T-helper 9 cell (primary cell): ENCODE measurements around the gene TAF1A.

ENCODE experiments used
- DNase-seq: peaks from one replicate; pipeline ENCODE4 v3.0.0-alpha.2; 2020

The TAF1A gene

DNA sequence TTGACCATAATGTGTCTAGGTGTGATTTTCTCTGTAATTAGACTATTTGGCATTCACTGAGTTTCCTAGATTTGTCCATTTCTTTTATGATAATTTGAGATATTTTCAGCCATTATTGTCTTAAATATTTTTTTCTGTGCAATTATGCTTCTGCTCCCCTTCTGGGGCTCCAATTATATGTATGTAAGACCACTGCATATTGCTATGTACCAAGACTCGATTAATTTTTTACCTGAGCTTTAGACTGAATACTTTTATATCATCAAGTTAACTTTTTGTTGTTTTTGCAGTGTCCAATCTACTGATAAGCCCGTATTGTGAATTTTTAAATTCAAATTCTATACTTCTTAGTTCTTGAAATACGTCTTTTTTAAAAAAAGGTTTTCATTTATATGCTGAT, 5.1 kb upstream of the TAF1A start:
- DNase-seq: no peak

DNA sequence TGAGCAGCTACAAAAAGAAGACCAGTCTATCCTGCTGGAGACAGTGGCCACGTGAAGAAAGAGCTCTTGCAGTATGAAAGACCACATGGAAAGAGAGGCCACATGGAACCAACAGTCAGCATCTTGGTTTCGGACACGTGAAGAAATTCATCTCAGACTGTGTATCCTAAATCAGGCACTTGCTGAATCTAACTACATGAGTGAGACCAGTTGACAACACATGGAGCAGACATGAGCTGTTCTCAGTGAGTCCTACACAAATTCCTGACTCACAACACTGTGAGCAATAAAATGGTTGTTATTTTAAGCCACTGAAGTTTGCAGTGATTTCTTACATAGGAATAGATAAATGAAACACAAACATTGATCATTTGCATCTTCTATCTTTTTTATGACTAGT, 2.4 kb upstream of the TAF1A start:
- DNase-seq: no peak

DNA sequence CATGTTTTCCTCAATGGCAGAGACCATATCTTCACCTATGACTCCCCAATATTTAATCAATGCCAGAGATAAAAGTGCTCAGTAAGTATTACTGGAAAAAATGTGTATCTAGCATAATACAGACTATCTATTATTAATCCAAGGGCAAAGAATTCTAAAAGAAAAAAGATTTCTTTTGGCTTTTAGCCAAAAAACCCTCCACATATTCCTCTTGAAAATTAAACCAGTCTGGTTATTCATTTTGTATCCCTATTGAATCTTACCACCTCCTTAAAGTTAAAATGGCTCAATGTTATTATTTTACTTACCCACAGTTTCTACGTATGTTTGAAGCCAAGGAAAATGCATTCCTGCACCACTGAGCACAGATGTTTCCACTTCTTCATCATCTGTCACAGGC, 1.6 kb downstream of the TAF1A start:
- no peak for DNase-seq

DNA sequence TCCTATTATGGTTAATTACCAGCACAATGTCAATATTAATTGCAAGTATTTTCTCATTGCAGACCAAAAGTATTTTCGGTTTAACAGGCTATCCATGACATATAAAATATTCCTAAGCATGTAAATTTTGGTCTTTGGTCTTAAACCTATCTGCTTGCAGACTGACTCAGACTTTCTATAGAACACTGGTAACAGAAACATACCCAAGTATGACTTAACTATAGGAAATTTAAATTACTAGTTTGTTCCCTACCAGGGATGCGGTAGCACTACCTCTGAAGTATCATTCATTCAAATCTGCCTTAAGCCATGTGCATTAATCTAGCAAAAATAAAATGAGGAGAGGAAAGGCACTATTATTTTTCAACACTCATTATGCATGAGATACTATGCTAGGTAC, 2.9 kb downstream of the TAF1A start:
- DNase-seq: no peak

DNA sequence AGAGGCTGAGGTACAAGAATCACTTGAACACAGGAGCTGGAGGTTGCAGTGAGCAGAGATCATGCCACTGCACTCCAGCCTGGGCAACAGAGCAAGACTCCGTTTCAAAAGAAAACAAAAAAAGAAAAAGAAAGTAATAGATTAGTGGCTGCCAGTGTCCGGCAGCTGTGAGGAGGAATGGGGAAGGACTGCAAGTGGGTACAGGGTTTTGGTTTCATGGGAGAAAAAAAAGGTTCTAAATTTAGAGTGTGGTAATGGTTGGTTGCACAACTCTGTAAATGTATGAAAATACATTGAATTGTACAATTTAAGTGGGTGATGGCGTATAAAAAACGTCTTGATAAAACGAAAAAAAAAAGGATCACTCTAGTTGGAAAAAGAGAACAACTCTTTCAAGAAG, 6.7 kb downstream of the TAF1A start:
- DNase-seq: no peak

DNA sequence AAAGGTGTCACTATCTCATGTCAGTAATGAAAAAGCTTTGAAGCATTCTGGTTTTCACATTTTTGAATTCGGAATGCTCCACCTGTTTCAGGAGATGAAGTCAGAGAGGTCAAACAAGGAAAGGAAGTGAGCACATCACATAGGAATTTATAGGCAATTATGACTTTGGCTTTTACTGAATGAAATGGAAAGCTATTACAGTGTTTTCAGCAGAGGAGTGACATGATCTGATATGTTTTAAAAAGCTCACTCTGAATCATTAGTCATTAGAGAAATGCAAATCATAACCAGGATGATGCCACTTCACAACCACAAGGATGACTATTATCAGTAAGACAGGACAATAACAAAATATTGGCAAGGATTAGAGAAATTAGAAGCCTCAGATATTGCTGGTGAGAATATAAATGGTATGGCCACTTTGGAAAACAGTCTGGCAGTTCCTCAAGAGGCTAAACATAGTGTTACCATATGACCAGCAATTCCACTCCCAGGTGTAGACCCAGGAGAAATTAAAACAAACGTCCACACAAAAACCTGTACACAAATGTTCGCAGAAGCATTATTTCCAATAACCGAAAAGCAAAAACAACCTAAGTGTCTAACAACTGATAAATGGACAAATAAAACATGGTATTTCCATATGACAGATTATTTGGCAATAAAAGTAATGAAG, 7.5 kb downstream of the TAF1A start:
- no peak for DNase-seq

DNA sequence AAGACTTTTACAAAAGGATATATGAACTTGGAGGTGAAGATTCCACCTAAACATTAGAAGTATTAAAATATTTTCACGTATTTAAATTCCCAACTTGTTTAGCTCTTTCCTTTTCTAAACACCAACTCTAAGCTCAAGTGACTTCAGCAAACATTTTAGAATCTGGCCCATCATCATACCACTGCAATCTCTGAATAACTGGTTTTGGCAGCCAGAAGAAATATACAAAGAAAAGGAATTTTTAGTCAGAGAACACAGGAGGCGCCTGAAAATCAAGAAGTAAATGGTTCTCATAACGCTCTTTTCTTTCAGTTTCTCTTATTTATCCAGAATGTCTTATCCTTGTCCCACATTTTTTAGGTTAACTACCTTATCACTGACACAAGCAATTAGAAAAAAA, 10.4 kb downstream of the TAF1A start:
- no peak for DNase-seq

DNA sequence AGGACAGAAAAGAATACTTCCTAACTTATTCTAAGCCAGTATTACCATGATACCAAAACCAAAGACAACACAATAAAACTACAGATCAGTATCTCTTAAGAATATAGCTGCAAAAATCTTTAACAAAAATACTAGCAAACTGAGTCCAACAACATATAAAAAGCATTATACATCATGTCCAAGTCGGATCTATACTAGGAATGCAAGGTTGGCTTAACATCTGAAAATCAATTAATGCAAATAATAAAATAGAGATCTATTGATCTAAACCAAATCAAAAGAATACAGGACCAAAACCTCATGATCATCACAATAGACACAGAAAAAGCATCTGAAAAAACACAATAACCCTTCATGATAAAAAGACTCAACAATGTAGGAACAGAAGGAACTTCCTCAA, 18.9 kb downstream of the TAF1A start:
- DNase-seq: no peak

DNA sequence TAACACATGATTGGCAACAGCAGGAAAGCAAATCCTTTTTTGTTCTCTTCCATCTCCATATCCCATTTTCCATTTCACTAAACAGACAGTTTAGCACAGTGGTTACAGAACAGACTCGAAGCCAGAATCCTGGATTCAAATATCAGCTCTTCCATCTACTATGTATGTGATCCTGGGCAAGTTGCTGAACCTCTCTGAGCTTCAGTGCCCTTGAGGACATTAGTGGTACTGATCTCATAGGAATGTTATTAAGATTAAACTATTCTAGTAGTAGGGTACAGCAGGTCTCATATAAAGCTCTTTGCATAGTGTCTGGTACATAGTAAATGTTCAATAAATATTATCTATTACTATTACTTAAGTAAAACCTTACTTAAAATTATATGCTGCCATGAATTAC, 28.1 kb downstream of the TAF1A start:
- no peak for DNase-seq

DNA sequence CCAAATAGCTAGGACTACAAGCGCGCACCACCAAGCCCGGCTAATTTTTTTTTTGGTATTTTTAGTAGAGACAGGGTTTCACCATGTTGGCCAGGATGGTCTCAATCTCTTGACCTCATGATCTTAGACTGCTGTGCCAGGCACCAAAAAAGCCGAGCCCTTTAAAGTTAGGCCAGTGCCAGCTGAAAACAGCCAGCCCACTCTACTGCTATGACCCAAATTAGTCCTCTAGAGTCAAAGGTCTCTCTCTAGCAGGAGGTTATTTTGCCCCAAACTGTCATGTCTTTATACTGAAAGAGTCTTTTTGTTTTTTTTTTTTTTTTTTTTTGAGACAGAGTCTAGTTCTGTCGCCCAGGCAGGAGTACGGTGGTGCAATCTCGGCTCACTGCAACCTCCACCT, 32.2 kb downstream of the TAF1A start:
- no peak for DNase-seq

DNA sequence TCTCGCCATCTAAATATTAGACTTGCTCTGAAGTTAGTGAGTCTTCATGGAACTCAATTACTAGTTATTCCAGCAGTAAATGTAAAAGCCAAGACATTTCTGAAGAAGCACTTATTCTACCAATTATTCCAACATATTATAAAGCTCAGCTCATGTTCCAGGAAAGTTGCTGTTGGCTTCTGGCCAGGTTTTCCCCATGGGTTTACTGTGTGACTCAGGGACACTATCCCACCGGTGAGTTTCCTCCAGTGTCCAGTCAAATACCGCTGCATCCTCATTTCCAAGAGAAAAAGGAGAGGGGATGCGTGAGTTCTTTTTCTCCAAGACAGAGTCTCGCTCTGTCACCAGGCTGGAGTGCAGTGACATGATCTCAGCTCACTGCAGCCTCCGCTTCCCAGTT, 32.6 kb downstream of the TAF1A start:
- no peak for DNase-seq

DNA sequence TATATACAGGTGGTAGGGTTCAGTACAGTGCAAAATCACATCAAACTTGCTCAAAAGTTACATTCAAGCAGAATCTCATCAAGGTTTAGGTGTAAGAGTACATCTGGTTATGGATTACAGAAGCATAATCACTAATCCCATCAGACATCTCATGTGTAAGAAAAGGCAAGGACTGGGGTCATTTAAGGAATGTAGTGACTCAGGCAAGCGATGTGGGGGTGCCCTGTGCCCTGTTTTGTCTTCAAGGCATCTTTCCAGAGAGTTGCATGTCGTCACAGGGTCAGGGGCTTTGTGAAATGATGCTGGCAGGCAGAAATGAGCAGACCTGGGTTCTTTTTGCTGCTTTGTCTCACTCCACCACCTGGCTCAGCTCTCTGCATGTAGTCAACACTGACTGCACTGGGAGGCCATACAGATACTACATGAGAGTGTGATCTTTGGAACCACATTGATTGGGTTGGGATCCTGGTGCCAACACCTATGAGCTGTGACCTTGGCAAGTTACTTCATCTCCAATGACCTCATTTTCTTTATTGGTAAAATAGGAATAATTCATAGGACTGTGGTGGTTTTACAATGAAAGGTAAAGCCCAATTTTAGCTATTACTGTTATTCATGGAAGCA, 33.6 kb downstream of the TAF1A start:
- no peak for DNase-seq

DNA sequence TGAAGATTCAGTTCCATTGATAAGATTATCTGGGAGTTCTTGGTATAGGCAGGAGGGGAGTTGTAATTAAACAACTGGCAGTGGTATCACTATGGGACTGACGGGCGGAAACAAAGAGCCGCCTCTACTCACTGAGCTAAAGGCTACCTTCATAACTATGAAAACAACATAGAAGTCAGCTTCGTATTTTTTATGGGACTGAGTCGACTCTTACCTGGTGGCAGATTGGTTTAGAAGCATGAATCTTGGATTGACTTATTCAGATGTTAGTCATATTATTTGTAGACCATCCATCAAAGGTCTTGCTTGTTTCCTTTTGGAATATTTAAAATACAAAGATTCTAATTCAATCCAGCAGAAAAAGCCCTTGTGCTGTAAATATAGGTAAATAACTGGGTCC, 35.6 kb downstream of the TAF1A start:
- DNase-seq: no peak

DNA sequence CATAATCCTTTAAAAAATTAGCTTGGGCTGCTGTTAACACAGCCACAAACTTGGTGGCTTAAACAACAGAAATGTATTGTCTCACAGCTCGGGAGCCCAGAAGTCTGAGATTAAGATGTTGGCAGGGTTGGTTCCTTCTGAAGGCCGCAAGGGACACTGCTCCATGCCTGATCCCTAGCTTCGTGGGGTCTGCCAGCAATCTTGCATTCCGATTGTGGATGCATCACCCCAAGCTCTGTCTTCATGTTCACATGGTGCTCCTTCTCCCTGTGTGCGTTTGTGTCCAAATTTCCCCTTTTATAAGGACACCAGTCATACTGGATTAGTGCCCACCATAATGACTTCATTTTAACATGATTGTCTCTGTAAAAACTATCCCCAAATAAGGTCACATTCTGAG, 36.9 kb downstream of the TAF1A start:
- DNase-seq: no peak

DNA sequence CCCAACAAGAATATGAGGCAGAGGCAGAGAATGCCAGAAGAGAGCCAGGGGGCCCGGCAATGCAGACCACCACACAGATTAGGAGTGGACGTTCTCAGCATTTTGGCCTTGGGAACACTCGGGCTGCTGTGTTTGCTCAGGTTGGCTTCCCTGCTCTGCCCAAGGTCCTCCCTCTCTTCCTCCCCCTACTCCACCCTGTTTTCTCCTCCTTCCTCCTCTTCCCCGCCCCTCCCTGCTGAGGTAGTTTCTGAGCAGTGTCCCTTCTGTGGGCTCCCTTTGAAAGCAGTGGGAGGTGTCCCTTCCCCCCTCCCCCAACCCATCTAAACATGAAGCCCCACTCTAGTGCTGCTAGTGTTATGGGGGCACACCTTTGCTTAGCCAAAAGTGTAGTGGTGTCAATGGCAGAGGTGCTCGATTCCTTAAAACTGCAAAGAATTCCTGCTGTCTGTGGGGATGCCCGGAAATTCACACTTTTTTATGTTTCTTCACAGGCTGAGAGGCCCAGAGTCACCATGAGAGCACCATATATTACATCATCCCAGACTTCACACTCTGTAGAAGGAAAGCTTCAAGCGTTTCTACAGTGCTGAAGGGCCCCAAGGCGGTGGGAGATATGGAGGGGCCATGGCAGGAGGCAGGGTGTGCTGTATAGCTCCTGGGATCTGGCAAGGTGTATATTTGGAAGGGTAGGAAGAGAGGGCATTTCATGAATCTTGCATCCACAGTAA, 41.6 kb downstream of the TAF1A start, which contains the start of gene HHIPL2:
Gene HHIPL2 (minus strand): TSS at position 161 of the 728 bp plus-strand sequence. CDS start 60 bp downstream, at position 101.
- DNase-seq: no peak

DNA sequence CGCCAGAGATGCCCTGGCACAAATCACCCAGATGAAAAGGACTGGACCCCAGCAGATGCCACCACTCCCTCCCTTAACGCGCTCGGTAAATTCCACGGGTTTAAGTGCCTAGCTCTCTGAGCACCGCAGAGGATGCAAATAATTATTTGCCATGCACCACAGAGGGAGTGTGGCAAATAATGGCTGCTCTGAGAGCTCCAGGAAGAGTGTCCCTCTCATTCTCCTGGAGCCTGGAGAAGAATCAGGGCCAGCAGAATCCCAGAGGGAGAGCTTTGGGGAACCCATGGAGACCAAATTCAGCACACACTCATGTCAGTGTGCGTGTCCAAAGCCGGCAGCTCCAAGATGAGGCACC, 42.5 kb downstream of the TAF1A start:
- DNase-seq: no peak

DNA sequence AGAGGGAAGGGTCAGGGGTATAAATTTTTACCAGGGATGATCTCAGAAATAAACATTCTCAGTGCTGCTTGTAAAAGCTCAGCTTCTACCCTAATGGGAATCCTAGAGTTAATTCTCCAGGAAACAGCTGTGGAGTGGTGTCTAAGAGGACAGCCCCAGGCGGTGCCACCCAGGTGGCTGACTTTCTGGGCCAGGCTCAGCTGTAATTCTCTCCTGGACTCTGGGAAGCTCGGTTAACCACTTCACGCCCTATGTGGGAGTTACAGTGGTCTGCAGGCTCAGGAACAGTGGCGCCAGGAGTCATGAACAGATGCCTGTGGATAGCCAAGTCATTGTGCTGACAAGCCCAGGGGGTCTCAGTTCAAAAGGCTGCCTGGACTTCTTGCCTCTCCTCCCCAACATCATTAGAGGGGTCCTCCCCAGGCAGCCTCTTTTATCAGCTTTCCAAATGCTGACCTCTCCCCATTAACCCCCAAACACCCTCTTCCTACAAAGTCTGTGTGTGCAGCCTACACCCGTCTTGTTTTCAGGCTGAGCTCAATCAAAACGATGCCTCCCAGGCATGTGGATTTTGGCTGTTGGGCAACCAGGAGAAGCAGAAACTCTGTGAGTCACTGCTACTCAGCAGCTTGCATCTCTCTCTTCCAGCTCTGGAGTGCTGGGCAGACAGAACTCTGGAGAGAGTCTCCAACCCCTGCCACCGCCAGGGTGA, 43.0 kb downstream of the TAF1A start:
- DNase-seq: no peak

DNA sequence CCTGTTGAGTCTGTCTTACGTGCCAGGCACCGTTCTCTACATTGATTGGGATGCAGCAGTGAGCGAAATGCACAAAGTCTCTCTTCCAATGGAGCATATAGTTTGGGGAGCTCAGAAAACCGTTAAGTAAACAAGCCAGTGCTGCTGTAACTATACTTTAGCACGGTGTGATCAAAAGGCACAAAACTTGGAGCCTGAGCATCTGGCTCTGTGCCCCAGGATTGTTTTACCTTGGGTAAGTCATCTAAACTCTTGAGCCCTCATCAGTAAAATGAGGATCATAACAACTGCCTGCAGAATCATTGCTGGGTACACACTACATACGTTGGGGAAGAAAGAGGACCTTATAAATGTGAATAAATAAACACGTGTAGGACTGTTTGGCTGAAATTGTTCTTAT, 43.6 kb downstream of the TAF1A start:
- DNase-seq: no peak

DNA sequence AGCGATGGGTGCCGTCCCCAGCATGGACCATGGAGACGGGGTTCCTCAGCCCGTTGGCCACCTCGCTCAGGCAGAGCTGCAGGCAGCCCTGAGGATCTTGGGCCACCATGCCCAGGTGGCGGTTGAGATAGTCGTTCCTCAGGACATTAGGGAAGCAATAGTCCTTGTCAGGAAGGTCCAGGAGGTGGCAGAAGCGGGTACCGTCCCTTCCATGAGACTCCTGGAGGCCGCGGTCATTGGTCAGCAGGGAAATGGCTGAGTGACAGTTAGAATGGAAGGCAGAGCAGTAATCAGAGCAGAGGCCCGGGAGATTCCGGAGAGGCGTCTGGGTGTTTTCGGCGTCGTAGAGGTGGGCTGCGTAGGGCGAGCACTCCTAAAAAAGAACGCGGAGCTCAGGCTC, 45.9 kb downstream of the TAF1A start:
- DNase-seq: no peak

DNA sequence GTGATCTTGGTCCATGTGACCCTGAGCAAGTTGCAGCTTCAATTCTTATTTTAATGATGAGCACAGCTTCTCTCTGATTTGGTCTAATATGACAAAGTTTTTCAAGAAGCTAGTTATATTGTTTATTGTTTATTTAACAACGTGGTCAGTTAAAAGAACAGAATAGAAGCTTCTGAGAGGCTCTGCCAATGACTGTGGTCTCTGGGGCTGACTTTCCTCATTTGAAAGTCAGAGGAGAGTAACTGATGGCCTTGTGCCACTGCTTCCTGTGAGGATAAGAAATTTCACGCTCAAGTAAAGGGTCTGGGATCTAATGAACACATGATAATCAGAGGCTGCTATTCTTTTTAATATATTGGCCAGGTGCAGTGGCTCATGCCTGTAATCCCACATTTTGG, 49.1 kb downstream of the TAF1A start:
- no peak for DNase-seq

DNA sequence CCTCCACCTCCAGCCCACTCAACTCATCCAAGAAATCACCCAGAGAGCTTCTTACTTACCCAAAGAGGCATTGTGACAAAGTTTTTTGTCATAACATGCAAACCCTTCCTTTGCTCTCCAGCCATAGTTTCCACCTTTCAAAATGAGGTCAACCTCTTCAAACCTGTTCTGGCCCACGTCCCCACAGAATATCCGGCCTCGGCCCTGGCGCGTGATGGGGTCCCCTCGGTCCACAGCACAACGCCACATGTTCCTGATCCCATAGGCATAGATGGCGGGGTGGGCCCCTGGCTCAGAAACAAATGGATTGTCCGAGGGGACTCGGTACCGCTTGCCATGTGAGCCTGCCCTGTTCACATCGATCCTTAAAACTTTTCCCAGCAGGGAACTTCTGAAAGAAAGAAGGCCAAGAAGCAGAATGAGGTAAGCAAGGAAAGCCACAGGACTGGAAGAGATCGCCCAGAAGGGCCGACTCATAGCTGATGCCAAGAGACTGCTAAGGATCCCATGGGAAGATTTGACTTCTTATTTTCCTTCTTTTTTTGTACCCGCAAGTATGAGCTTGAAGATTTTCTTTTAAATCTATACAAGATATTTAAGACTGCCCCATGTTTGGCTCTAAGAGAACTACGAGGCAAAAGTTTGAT, 49.7 kb downstream of the TAF1A start:
- no peak for DNase-seq

DNA sequence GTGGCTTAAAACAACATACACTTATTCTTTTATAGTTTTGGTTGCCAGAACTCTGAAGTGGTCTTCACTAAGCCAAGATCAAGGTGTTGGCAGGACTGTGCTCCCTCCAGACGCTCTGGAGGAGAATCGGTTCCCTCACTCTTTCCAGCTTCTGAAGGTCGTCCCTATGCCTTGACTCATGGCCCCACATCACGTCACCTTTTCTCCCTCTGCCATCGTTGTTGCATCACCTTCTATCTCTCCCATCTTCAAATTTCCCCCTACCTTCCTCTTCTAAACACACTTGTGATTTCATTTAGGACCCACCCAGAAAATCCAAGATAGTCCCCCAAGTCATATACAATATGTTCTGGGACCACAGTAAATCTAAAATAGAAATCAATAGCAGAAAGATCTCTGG, 54.3 kb downstream of the TAF1A start:
- no peak for DNase-seq

DNA sequence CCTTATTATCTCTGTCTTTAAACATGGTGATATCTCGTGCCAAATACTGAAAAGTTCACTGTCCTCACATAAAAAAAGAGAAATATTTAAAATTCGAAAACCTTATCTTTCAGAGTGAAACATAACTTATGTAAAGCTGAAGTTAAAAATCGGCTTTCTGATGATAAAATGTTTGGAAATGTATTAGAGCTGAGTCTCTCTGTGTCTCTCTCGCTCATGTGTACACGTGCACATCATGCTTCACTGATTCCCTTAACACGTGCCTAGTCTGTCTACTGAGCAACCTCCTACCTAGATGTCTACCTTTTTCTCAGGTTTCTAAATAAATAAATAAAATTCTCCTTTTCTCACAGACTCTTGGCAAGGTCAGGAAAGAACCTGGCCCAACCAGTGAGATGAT, 58.9 kb downstream of the TAF1A start:
- no peak for DNase-seq
